Measurements from ENCODE around the gene JUP.

GRCh38 chr17:41803049-41804020 lies 16.8 kb upstream of the JUP start:
- no peak for TF ChIP-seq CTCF (IDR thresholded peaks at IDR 0.05 in 2 of 3, conservative IDR thresholded peaks at IDR 0.05 in 1 of 3; ENCODE audit: borderline replicate concordance in 1 of 3, insufficient read depth in 1 of 3, low read depth in 2 of 3, low read length in 2 of 3)
- no peak for TF ChIP-seq TCF7L2 (IDR thresholded peaks at IDR 0.05; ENCODE audit: borderline replicate concordance, extremely low read depth, insufficient read depth, insufficient read length)
- no peak for TF ChIP-seq YY1 (IDR thresholded peaks at IDR 0.05; ENCODE audit: extremely low read depth, insufficient replicate concordance, low read depth, low read length)
- TF ChIP-seq FOSL1 (IDR thresholded peaks at IDR 0.05; ENCODE audit: low read depth), result no peak
- no peak for TF ChIP-seq EZH2 (IDR thresholded peaks at IDR 0.05)
- TF ChIP-seq POLR2A (IDR thresholded peaks at IDR 0.05; ENCODE audit: borderline replicate concordance, extremely low read depth, insufficient read depth, insufficient read length), result no peak
- no peak for TF ChIP-seq ELF1 (IDR thresholded peaks at IDR 0.05; ENCODE audit: borderline replicate concordance, low read depth)
- no peak for TF ChIP-seq EZH2phosphoT487 (IDR thresholded peaks at IDR 0.05; ENCODE audit: borderline replicate concordance)
- TF ChIP-seq MAX (IDR thresholded peaks at IDR 0.05), result no peak
- no peak for TF ChIP-seq ZNF274 (IDR thresholded peaks at IDR 0.05; ENCODE audit: low read depth, low read length)
- no peak for TF ChIP-seq RAD21 (IDR thresholded peaks at IDR 0.05; ENCODE audit: low read depth)
- no peak for TF ChIP-seq JUND (IDR thresholded peaks at IDR 0.05)
- TF ChIP-seq CBX3 (IDR thresholded peaks at IDR 0.05; ENCODE audit: low read depth), result no peak
- no peak for TF ChIP-seq CEBPB (IDR thresholded peaks at IDR 0.05; ENCODE audit: low read depth)

Measured in HCT116 (cell line).